ENCODE results near the gene MED29.

MED29 gene

GRCh38 chr19:39350156-39350555 lies 41.0 kb upstream of the MED29 start:
- H3K4me3 ChIP-seq (ENCODE audit: low read depth, low read length): no peak overlapping the region
- DNase-seq (ENCODE audit: low read depth): no peak
- TF ChIP-seq CTCF (IDR thresholded peaks at IDR 0.05; ENCODE audit: insufficient read depth, low read depth, low read length, missing control alignments): no peak

GRCh38 chr19:39351537-39352064 lies 39.6 kb upstream of the MED29 start:
- H3K4me3 ChIP-seq (ENCODE audit: low read depth, low read length): no peak overlapping the region
- peak; percentile 22 for TF ChIP-seq CTCF (IDR thresholded peaks at IDR 0.05; ENCODE audit: insufficient read depth, low read depth, low read length, missing control alignments)
- peak; percentile 90 for DNase-seq (ENCODE audit: low read depth)

- H3K4me3 ChIP-seq (ENCODE audit: low read depth, low read length): no peak overlapping the region
- no peak for DNase-seq (ENCODE audit: low read depth)
- TF ChIP-seq CTCF (IDR thresholded peaks at IDR 0.05; ENCODE audit: insufficient read depth, low read depth, low read length, missing control alignments): no peak
Observed at GRCh38 chr19:39352381-39353255, 38.6 kb upstream of the MED29 start.

GRCh38 chr19:39355253-39355652 lies 35.9 kb upstream of the MED29 start:
- no peak for TF ChIP-seq CTCF (IDR thresholded peaks at IDR 0.05; ENCODE audit: insufficient read depth, low read depth, low read length, missing control alignments)
- no peak for DNase-seq (ENCODE audit: low read depth)
- no peak overlapping the region for H3K4me3 ChIP-seq (ENCODE audit: low read depth, low read length)

GRCh38 chr19:39356073-39356472 lies 35.1 kb upstream of the MED29 start:
- H3K4me3 ChIP-seq (ENCODE audit: low read depth, low read length): no peak overlapping the region
- DNase-seq (ENCODE audit: low read depth): no peak
- no peak for TF ChIP-seq CTCF (IDR thresholded peaks at IDR 0.05; ENCODE audit: insufficient read depth, low read depth, low read length, missing control alignments)

GRCh38 chr19:39356647-39357046 lies 34.5 kb upstream of the MED29 start:
- no peak for TF ChIP-seq CTCF (IDR thresholded peaks at IDR 0.05; ENCODE audit: insufficient read depth, low read depth, low read length, missing control alignments)
- DNase-seq (ENCODE audit: low read depth): no peak
- H3K4me3 ChIP-seq (ENCODE audit: low read depth, low read length): no peak overlapping the region
